HTR-8/SVneo (cell line): ENCODE measurements around the gene BIRC6.
"Not testable (repeated sequence)": the region's sequence is repeated elsewhere in the genome, so short reads cannot be mapped to it uniquely, and the experiment has no call there.

ENCODE experiments used
- DNase-seq: peaks from one replicate; pipeline ENCODE4 v3.0.0; 2011; ENCODE audit warnings: low spot score, mixed read lengths; ENCODE audit not compliant: insufficient read length
- FAIRE-seq: peaks from 2 replicates; lab custom pipeline; 2011; peaks lifted over from hg19 to GRCh38; lab: Jason Lieb, UNC

BIRC6 gene

DNA sequence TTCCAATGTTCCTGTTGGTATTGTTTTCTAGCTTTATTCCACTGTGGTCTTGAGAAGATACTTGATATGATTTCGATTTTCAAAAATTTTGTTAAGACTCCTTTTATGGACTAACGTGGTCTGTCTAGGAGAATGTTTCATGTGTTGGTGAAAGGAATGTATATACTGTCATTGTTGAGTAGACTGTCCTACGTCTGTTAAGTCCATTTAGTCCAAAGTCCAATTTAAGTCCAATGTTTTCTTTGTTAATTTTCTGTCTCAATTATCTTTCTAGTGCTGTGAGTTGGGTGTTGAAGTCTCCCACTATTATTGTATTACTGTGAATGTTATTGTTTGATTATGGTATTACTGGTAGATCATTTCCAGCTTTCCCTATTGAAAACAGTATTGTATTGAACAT lies 215.2 kb downstream of the BIRC6 start:
- no peak for FAIRE-seq

DNA sequence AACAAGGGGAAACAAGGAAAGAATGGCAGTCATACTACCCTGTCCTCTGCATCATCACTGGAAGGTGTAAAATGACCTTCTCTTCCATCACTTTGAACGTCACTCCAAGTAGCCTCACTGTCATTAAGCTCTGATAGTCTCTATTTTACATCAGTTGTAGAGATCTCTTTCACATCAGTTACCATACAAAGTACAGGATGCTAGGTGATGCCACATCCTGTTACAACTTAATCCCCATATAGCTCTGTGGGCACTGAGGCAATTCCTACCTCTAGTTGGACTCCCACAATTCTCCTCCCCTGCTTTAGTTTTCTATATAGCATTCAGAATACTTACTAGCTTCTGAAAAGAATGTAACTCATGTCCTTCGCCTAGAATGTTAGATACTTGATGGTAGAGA lies 215.9 kb downstream of the BIRC6 start:
- peak; percentile 76 for FAIRE-seq
- DNase-seq, result no peak

More for the DNA sequence above, 215.2 kb downstream of the BIRC6 start:
- no peak for DNase-seq

- DNase-seq, result no peak
These were observed 235.0 kb downstream of the BIRC6 start for GRCh38 chr2:32591669-32592463.

GRCh38 chr2:32594573-32594972 lies 237.8 kb downstream of the BIRC6 start:
- FAIRE-seq (no peak), DNase-seq (no peak)

More at GRCh38 chr2:32591669-32592463, 235.0 kb downstream of the BIRC6 start:
- no peak for FAIRE-seq

DNA sequence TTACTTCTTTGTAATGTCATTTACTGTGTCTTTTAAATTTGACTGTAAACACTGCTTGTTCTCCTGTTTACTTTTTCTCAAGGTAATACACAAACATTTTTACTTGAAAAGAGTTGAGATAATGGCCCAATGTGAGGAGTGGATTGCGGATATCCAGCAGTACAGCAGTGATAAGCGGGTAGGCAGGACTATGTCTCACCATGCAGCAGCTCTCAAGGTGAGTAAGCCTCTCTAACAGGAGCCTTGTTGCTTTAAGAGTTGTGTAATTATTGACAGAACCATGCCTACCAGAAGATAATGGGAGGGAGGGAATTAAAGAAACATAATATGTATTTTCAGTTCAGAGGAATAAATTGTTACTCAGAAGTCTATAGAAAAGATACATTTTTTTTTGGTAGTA lies 254.5 kb downstream of the BIRC6 start:
- FAIRE-seq, result no peak
- DNase-seq, result no peak

DNA sequence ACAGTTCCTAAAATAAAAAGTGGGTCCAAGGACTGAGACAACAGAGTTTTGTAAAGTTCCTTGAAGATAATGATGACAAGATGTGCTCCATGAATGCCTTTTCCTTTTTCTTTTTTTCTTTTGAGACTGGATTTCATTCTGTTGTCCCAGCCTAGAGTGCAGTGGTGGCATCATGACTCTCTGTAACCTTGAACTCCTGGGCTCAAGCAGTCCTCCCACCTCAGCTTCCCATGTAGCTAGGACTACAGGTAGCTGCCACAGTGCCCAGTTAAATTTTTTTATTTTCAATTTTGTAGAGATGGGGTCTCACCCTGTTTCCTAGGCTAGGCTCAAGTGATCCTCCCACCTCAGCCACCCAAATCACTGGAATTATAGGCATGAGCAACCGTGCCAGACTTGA lies 254.9 kb downstream of the BIRC6 start:
- no peak for FAIRE-seq

DNA sequence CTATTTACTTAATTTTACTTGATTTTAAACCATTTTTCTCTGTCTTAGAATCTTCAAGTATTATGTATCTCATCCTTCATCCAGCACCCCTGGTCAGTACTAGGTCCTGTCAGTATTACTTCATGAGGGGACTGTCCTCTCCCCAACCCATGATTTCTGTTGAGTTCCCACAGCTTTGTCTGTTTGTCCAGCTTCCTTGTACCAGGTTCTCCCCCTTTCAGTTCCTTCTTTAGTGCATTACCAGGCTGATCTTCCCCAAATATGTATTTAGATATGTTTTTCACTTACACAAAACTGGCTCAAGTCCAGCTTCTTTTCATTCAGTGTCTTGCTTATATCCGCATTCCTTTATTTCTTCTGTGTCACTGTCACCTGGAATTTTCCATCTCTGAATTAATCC lies 257.3 kb downstream of the BIRC6 start:
- no peak for FAIRE-seq

More for the DNA sequence above, 254.9 kb downstream of the BIRC6 start:
- no peak for DNase-seq

DNA sequence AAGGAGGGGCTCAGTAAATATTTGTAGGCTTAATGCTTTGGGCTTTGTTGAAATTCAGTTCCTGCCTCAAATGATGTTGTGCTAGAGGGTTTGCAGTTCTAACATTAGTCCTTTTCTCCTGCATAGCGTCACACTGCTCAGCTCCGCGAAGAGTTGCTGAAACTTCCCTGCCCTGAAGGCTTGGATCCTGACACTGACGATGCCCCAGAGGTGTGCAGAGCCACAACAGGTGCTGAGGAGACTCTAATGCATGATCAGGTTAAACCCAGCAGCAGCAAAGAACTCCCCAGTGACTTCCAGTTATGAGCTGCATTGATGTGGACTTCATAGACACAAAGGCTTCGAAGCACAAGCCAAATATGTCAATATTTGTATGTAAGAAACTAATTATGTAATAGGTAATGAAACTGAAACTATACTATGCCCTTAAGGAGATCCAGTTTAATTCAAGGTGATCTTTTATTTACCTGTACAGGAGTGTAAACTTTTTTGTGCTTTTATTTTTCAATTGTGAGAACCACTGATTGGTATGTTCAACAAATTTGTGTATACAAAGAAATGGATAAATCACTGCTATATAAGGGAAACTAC lies 260.9 kb downstream of the BIRC6 start:
- no peak for FAIRE-seq
- no peak for DNase-seq

More for the DNA sequence above, 257.3 kb downstream of the BIRC6 start:
- no peak for DNase-seq

DNA sequence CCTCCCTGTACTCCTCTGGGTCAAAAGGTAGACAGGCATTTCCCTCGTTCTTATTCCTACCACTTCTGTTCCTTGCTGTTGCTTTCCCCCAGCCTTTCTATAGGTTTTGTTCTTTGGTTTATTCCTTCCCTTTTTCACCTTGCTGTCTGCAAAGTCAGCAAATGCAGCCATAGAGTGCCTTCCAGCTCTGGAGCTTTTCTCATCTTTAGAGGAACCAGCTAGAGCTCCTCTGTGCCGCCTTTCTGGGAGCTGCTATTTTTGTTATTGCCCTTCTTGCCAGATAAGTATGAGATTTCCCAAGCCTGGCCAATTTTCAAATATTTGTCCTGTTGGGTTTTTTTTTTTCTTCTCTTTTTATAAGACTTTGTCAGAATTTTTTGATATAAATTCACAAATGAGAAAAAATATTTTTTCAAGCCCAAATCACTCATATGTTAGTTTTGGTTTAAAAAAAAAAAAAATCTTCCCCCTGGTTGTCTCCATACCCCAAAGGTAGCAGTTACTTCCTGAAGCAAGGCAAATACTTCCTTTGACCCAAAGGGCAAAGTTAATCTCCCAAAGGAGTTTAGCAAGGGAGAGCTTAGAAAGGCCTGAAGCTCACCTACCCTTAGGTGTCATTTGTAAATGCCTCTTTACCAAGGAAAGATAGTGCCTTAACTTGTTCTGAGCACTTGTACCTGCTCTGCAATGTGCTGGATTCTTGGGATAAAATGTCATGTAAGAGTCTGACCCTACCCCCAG lies 265.9 kb downstream of the BIRC6 start:
- DNase-seq (no peak), FAIRE-seq (no peak)

DNA sequence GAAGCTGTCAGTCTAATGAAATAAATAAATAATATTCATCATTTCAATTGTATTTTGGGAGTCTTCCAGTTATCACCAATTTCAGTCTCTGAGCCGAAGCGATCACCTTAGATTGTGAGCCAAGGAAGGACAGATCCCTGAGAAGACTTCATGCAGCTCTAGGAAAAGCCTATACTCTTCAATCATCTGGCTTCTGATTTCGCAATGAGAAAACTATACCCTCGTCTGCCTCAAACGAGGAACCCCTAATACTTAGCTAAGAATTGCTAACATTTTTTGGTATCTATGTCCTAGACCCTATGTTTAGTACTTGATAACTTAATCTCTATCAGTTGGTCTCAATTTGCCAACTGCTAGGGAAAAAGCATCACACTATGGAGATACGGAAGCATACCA lies 266.5 kb downstream of the BIRC6 start:
- no peak for FAIRE-seq
- DNase-seq, result no peak

DNA sequence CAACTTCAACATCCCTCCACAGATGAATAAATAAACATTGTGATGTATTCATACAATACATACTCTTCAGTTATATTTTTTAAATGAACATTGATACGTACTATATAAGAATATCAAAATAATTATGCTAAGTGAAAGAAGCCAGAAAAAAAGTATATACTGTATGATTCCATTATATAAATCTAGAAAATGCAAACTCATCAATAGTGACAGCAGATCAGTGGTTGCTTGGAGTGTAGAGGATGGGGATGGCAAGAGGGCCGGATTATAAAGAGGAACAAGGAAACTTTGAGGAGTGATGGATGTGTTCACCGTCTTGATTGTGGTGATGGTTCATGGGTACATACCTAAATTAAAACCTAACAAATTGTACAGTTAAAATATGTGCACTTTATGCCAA lies 268.0 kb downstream of the BIRC6 start:
- DNase-seq (no peak), FAIRE-seq (no peak)

DNA sequence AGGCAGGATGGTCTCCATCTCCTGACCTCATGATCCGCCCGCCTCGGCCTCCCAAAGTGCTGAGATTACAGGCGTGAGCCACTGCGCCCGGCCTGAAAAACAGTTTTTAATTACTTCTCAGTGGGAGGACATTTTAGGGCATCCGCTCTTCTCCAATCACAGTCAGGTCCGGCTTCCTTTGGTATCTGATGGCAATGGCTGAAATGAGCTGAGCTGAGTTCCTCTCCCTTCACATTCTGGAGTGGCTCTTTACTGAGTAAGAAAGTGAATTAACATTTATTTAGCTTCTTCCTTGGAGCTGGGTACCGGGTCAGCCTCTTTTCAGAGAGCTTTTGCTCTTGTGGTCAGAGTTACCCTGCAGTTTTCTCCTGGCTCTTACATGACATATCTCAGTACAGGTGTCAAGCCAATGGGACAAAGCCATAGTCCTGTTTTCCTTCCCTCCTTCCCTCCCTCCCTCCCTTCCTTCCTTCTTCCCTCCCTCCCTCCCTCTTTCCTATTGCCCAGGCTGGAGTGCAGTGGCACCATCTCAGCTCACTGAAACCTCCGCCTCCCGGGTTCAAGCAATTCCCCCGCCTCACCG lies 269.9 kb downstream of the BIRC6 start:
- FAIRE-seq (no peak), DNase-seq (no peak)

DNA sequence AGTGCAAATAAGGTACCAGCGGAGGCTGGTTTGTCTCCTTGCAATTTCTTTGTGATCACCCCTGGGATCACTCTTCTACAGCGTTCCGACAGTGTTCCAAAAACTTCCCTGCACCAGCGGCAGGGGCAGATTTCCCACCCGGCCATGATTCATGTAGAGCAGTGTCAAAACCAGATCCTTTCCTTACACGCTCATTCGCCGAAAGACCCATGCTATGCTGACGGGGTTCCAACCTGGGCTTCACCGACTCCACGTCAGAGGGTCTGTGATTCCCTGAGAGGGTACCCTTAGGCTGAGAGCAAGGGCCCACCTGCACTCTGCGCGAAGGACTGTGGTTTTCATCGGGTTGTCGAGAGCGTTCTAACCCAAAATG lies 270.6 kb downstream of the BIRC6 start:
- FAIRE-seq (no peak), DNase-seq (no peak)

DNA sequence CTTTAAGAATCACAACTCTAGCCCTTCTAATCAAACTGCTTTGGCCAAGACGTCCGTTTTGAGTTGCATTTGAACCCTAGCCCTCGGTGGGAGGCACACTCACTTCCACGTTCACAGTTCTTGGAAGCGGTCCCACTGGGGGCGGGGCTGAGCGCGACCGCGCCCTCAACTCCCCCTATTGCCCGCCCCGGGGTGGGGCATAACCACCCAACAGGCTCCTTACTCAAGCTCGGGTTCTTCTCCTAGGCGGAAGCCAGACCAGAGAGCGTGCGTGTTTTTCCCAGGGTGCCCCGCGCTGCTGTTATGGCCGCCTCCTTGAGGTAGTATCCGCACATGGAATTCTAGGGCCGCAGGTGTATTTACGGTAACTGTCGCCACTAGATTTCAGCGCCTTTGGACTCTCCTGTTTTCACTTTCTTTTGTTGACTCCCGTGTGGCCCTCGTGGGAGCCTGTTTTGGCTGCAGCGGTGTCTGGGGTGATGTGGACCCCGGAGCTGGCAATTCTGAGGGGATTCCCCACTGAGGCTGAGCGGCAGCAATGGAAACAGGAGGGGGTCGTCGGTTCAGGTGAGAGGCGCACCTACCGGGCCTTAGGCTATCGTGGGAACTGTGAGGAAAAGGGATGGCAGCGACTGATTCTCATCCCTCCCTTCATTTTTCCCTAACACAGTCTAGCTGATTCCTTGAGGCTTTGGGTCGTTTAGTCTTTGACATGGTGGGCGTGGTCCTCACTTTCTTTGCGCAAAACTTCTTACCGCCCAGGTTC lies 271.2 kb downstream of the BIRC6 start, which contains the start of gene TTC27:
Gene TTC27, plus strand, starts transcription at position 237 of the 766 bp plus-strand sequence. Its CDS starts 243 bp downstream, at position 480.
- FAIRE-seq (peak; percentile 66), DNase-seq (peak; percentile 98)

DNA sequence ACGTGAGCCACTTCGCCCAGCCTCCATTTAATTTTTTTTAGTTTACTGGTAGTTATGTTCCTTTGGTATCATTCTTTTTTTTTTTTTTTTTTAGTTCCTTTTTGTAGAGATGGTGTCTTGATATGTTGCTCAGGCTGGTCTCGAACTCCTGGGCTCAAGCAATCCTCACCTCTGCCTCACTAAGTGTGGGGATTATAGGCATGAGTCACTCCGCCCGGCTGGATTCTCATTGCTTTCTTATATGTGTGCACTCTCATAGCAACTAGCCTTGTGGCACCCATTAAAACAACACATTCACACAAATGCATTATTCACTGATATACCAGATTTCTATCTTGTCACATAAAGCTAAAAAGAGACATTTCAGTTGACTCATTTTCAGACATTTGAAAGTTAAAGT lies 275.3 kb downstream of the BIRC6 start:
- no peak for FAIRE-seq
- DNase-seq, result no peak

DNA sequence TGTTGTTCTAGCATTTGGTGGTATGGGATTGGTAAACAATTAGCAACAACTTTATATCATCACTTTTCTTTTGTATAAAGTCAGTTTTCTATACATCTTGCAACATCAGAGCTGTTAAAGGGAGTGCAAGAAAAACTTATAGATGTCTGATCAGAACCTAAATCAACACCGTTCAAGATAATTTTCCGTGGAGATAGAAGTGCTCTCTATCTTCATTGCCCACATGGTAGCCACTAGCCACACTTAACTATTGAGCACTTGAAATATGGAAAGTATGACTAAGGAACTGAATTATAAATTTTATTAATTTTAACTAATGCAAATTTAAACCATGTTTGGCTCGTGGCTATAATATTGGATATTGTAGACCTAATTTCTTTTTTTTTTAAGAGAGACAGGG lies 276.2 kb downstream of the BIRC6 start:
- DNase-seq, result no peak
- FAIRE-seq, result no peak

DNA sequence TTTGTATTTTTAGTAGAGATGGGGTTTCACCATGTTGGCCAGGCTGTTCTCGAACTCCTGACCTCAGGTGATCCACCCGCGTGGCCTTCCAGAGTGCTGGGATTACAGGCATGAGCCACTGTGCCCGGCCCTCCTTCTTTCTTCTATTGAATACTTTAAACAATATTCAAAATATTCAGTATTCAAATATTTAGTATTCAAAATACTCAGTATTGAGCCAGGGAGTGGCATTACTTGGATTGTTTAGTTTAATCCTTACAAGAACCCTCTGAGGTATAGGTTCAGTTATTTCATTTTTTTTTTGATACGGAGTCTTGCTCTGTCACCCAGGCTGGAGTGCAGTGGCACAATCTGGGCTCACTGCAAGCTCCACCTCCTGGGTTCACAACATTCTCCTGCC lies 281.7 kb downstream of the BIRC6 start:
- not testable (repeated sequence) for FAIRE-seq, DNase-seq

GRCh38 chr2:32641180-32641579 lies 284.4 kb downstream of the BIRC6 start:
- DNase-seq (no peak), FAIRE-seq (no peak)

DNA sequence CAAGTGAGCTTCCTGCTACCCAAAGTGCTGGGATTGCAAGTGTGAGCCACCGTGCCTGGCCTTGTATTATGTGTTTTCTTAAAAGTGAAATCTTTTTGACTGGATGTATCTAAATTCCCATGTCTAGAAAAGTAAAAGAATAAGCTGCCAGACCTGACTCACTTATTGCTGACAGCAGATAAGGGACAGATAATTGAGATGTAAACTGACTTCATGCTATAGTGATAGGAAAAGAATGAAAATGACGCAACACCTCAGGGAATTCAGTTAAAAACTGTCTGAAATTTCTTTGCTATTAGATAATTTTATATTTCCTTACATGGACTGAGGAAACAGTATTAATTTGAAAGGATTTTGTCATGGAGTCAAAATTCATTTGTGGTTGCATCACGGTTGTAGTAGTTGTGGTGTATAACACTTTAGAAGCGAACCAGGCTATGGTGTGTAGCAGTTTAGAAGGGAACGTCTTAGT lies 290.4 kb downstream of the BIRC6 start:
- DNase-seq (peak; percentile 23), FAIRE-seq (peak; percentile 33)
